ENCODE results near the gene LIPT2.

Gene LIPT2

DNA sequence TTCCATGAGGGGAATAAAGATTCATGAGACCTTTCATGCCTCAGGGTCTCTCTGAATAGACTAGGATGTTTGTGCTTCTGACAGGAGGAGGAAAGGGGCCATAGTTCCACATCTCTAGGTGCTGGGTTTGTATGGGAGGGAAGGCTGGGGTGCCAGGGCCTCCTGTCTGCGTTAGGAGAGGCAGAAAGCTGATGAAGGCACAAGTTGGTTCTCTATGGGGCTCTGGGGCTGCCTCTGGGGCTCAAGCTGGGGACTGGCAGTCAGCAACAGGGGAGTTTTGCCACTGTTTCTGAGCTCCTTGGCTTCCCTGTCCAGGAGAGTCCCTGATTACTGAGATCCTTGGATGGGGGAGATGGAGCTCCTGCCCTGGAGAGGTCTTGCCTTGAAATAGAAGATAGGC is 30.3 kb downstream of the LIPT2 start:
- TF ChIP-seq POLR2A (IDR thresholded peaks at IDR 0.05; ENCODE audit: extremely low read depth, insufficient read length) (no peak), MYC (IDR thresholded peaks at IDR 0.05; ENCODE audit: low read depth, low read length) (no peak)
- TF ChIP-seq, protein P1, sequence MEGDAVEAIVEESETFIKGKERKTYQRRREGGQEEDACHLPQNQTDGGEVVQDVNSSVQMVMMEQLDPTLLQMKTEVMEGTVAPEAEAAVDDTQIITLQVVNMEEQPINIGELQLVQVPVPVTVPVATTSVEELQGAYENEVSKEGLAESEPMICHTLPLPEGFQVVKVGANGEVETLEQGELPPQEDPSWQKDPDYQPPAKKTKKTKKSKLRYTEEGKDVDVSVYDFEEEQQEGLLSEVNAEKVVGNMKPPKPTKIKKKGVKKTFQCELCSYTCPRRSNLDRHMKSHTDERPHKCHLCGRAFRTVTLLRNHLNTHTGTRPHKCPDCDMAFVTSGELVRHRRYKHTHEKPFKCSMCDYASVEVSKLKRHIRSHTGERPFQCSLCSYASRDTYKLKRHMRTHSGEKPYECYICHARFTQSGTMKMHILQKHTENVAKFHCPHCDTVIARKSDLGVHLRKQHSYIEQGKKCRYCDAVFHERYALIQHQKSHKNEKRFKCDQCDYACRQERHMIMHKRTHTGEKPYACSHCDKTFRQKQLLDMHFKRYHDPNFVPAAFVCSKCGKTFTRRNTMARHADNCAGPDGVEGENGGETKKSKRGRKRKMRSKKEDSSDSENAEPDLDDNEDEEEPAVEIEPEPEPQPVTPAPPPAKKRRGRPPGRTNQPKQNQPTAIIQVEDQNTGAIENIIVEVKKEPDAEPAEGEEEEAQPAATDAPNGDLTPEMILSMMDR (IDR thresholded peaks at IDR 0.05; ENCODE audit: low read depth, low read length) = no peak
- TF ChIP-seq, protein P2, sequence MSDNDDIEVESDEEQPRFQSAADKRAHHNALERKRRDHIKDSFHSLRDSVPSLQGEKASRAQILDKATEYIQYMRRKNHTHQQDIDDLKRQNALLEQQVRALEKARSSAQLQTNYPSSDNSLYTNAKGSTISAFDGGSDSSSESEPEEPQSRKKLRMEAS (IDR thresholded peaks at IDR 0.05; ENCODE audit: low read depth, low read length) = no peak
- no peak for DNase-seq (ENCODE audit: low read depth)
- H3K4me3 ChIP-seq (ENCODE audit: low read depth, low read length) = no peak overlapping the region

DNA sequence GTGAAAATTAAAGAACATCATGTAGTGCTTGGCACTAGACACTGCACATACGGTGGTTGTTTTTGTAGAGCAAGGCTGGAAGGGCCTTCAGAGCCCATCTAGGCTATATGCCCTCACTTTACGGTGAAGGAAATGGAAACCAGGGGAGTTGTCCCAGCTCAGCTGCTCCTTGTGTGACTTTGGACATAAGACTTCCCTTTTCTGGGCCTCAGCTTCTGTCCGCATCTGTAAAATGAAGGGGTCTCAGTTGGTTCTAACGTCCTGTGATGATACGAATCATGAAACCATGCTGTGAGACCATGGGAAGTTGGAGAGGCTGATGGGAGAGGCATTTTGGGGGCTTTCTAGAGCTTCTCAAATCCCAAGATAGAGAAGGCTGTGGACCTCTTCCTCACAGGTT is 30.9 kb downstream of the LIPT2 start:
- peak overlapping the region; percentile 89 for H3K4me3 ChIP-seq (ENCODE audit: low read depth, low read length)
- peak; percentile 86 for DNase-seq (ENCODE audit: low read depth)
- TF ChIP-seq MYC (IDR thresholded peaks at IDR 0.05; ENCODE audit: low read depth, low read length) (0 out of 2 replicates have a peak, but pooled peaks have one; percentile 21), POLR2A (IDR thresholded peaks at IDR 0.05; ENCODE audit: extremely low read depth, insufficient read length) (no peak)
- TF ChIP-seq, protein P1 (IDR thresholded peaks at IDR 0.05; ENCODE audit: low read depth, low read length) = no peak
- TF ChIP-seq, protein P2 (IDR thresholded peaks at IDR 0.05; ENCODE audit: low read depth, low read length) = no peak; the same call in 1 of the 2 replicates

DNA sequence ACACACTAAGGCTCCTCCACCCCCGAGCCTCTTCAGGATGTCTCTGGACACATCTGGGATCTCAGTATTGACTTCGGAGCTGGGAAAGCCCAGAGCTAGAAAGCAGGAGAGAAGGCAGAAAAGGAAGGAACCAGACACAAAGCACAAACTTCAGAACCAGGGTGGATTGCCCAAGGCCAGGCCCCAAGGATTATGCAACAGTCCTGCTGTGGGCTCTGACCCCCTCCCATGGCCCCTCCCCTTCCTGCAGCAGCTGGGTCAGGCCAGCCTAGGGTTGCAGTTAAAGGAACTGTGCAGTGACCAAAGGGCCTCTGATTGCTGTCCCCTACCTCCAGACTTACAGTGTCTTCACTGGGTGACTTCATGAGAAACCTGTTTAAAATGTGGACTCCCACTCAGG is 31.5 kb downstream of the LIPT2 start:
- TF ChIP-seq, protein P1 (IDR thresholded peaks at IDR 0.05; ENCODE audit: low read depth, low read length) = no peak
- TF ChIP-seq MYC (IDR thresholded peaks at IDR 0.05; ENCODE audit: low read depth, low read length) = peak; percentile 81
- TF ChIP-seq POLR2A (IDR thresholded peaks at IDR 0.05; ENCODE audit: extremely low read depth, insufficient read length) = peak; percentile 42
- TF ChIP-seq, protein P2 (IDR thresholded peaks at IDR 0.05; ENCODE audit: low read depth, low read length) = peak; percentile 86
- DNase-seq (ENCODE audit: low read depth) = peak; percentile 97
- peak overlapping the region; percentile 89 for H3K4me3 ChIP-seq (ENCODE audit: low read depth, low read length)

DNA sequence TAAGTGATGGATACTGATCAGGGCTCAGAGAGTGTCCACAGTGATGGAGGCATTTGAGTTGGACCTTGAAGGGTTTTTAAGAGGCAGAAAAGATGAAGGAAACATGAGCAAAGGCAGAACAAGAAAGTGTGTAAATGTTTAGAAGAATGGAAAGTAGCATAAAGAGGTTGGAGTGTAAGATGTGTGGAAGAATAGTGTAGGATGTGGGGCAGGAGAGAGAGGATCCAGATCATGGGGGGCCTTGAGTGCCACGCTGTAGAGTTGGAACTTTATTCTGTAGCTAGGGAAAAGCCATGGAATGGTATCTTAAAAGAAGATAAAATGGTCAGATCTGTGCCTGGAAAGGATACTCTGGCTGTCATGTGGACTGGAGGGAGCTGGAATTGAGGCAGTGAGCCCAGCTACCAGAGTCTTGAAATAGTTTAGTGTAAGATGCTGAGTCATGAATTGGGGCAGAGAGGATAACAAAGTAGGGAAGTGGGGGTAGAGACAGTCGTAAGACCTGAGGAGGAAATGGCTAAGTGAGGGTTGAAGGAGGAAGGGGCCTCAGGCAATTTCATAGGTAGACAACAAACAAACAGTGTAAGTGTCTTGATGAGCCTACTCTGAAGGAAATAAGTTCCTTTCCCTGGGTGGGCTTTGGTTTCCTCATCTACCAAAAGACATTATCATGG is 32.9 kb downstream of the LIPT2 start:
- DNase-seq (ENCODE audit: low read depth) = peak; percentile 92
- H3K4me3 ChIP-seq (ENCODE audit: low read depth, low read length) = peak overlapping the region; percentile 89
- TF ChIP-seq, protein P1 (IDR thresholded peaks at IDR 0.05; ENCODE audit: low read depth, low read length) = no peak
- TF ChIP-seq, protein P2 (IDR thresholded peaks at IDR 0.05; ENCODE audit: low read depth, low read length) = no peak
- peak; percentile 61; the same call in 1 of the 2 replicates for TF ChIP-seq MYC (IDR thresholded peaks at IDR 0.05; ENCODE audit: low read depth, low read length)

DNA sequence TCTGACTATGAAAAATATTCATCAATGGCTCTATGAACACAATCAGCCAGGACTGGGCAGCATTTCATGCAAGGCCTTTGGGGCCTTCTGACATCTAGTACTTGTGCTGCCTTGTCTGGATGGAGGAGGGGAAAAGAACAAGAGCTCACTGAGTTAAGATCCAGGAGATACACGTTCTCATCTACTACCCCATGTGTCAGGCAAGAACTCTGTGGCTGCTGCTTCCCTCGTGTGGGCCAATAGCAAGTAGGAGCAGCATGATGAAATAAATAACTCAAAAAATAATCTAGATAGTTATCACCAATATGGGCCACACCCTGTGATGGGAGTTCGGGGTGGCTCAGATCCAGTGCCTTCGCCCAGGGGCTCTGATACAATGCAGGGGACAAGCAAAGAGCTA is 33.5 kb downstream of the LIPT2 start:
- H3K4me3 ChIP-seq (ENCODE audit: low read depth, low read length) = peak overlapping the region; percentile 89
- TF ChIP-seq POLR2A (IDR thresholded peaks at IDR 0.05; ENCODE audit: extremely low read depth, insufficient read length) = no peak
- no peak for TF ChIP-seq MYC (IDR thresholded peaks at IDR 0.05; ENCODE audit: low read depth, low read length)
- TF ChIP-seq, protein P1 (IDR thresholded peaks at IDR 0.05; ENCODE audit: low read depth, low read length) = no peak
- TF ChIP-seq, protein P2 (IDR thresholded peaks at IDR 0.05; ENCODE audit: low read depth, low read length) = no peak
- peak; percentile 42 for DNase-seq (ENCODE audit: low read depth)

Measured in NB4 (cell line).